GM12801 (cell line): ENCODE measurements around the gene LGI2.

Experiments
- TF ChIP-seq, protein P1 (sequence below): IDR thresholded peaks from one replicate; pipeline ENCODE4 v1.5.1; 2011; ENCODE audit warnings: control low read depth; ENCODE audit not compliant: insufficient read length; ENCODE audit errors: extremely low read depth

LGI2 gene

GRCh38 chr4:25021216-25021615, 9.5 kb downstream of the LGI2 start:
- TF ChIP-seq, protein P1, sequence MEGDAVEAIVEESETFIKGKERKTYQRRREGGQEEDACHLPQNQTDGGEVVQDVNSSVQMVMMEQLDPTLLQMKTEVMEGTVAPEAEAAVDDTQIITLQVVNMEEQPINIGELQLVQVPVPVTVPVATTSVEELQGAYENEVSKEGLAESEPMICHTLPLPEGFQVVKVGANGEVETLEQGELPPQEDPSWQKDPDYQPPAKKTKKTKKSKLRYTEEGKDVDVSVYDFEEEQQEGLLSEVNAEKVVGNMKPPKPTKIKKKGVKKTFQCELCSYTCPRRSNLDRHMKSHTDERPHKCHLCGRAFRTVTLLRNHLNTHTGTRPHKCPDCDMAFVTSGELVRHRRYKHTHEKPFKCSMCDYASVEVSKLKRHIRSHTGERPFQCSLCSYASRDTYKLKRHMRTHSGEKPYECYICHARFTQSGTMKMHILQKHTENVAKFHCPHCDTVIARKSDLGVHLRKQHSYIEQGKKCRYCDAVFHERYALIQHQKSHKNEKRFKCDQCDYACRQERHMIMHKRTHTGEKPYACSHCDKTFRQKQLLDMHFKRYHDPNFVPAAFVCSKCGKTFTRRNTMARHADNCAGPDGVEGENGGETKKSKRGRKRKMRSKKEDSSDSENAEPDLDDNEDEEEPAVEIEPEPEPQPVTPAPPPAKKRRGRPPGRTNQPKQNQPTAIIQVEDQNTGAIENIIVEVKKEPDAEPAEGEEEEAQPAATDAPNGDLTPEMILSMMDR, result no peak

GRCh38 chr4:25020236-25020635, 10.5 kb downstream of the LGI2 start:
- TF ChIP-seq, protein P1, result no peak

GRCh38 chr4:25019501-25019900, 11.2 kb downstream of the LGI2 start:
- TF ChIP-seq, protein P1, result no peak

GRCh38 chr4:25015012-25015411, 15.7 kb downstream of the LGI2 start:
- TF ChIP-seq, protein P1, result no peak

GRCh38 chr4:25013756-25014661, 16.7 kb downstream of the LGI2 start:
- TF ChIP-seq, protein P1, result no peak

DNA sequence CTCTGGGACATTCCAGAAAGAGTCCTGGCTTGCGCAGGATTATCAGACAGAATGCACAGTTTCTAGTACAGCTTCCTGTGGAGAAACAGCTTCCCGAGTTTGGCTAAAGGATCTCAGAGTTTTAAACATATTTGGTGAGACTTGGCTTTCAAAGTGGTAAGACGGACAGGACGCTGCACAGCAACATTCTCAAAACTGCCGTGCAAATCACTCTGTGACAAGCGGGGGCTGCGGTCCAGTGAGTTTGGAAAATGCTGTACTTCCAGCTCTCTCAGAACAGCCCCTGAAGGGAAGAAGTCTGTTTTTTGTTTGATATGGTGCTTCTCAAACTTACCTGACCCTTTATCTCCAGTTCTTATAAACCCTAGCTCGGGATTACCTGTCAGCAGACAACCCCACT, 18.1 kb downstream of the LGI2 start:
- TF ChIP-seq, protein P1, result no peak

- TF ChIP-seq, protein P1, result no peak
These were observed 19.4 kb downstream of the LGI2 start for GRCh38 chr4:25011135-25011866.
